Common myeloid progenitor, CD34-positive (primary cell): ENCODE results near the gene HDAC4.

ENCODE experiments used
- CTCF ChIA-PET: fragments of 350-600 bp; sonication (Branson Sonifier 250); formaldehyde crosslinking; loops from one replicate; lab custom pipeline; 2021; ENCODE audit warnings: antibody characterized with exemption; lab: Charles Lee
- POLR2A ChIA-PET: fragments of 350-600 bp; sonication (Branson Sonifier 250); formaldehyde crosslinking; loops from one replicate; lab custom pipeline; 2021; ENCODE audit warnings: antibody characterized with exemption; lab: Charles Lee
- DNase-seq, 3 donors: peaks; one replicate each; pipeline versions ENCODE4 v3.0.0 to v3.0.0-alpha.2; 2013
- H3K27ac ChIP-seq, 2 experiments: 1 replicate in 1 of 2; 2 replicates in 1 of 2; pipeline ENCODE4 v1.7.0; 2013; ENCODE audit warnings: inconsistent platforms in 2 of 2, low read length in 2 of 2, mild to moderate bottlenecking in 2 of 2, low read depth in 1 of 2, moderate library complexity in 1 of 2; ENCODE audit not compliant: severe bottlenecking in 2 of 2, insufficient read depth in 1 of 2, poor library complexity in 1 of 2
- H3K27me3 ChIP-seq, 5 experiments: replicated peaks in 2 of 5; 1 replicate in 3 of 5; 2 replicates in 2 of 5; pipeline versions ENCODE4 v1.6.1 to v1.7.0; 2013; ENCODE audit warnings: low read length in 4 of 5, mild to moderate bottlenecking in 2 of 5, moderate library complexity in 2 of 5, inconsistent platforms in 1 of 5; ENCODE audit not compliant: insufficient read depth in 5 of 5, control insufficient read depth in 4 of 5
- H3K36me3 ChIP-seq, 4 experiments: 1 replicate in 2 of 4; 2 replicates in 2 of 4; pipeline versions ENCODE4 v1.6.1 to v1.7.0; 2013; ENCODE audit warnings: low read length in 3 of 4, control low read depth in 1 of 4, mild to moderate bottlenecking in 1 of 4; ENCODE audit not compliant: control insufficient read depth in 4 of 4, insufficient read depth in 4 of 4
- H3K4me1 ChIP-seq, 4 experiments: 1 replicate in 3 of 4; 2 replicates in 1 of 4; pipeline versions ENCODE4 v1.6.1 to v1.7.1; 2013; ENCODE audit warnings: low read length in 3 of 4, mild to moderate bottlenecking in 3 of 4, control low read depth in 1 of 4, inconsistent platforms in 1 of 4, moderate library complexity in 1 of 4; ENCODE audit not compliant: control insufficient read depth in 4 of 4, insufficient read depth in 4 of 4; ENCODE audit errors: control extremely low read depth in 1 of 4
- H3K4me3 ChIP-seq, 7 experiments: 1 replicate in 4 of 7; 2 replicates in 3 of 7; pipeline versions ENCODE4 v1.5.1 to v1.7.0; 2013; ENCODE audit warnings: mild to moderate bottlenecking in 7 of 7, low read length in 6 of 7, moderate library complexity in 6 of 7, inconsistent platforms in 2 of 7, low read depth in 2 of 7, control low read depth in 1 of 7; ENCODE audit not compliant: insufficient read depth in 4 of 7, control insufficient read depth in 1 of 7; ENCODE audit errors: extremely low read depth in 1 of 7
- H3K9me3 ChIP-seq, 5 experiments: 1 replicate in 4 of 5; 2 replicates in 1 of 5; pipeline versions ENCODE4 v1.6.1 to v1.7.1; 2013; ENCODE audit warnings: low read length in 4 of 5, mild to moderate bottlenecking in 2 of 5, inconsistent platforms in 1 of 5, low read depth in 1 of 5, moderate library complexity in 1 of 5; ENCODE audit not compliant: control insufficient read depth in 4 of 5, insufficient read depth in 2 of 5; ENCODE audit errors: control extremely low read depth in 1 of 5
- WGBS: methylation state at CpG from one replicate; pipeline ENCODE4 v1.1.5; 2013; ENCODE audit not compliant: insufficient coverage; 5-methylcytosine and 5-hydroxymethylcytosine counted together

HDAC4 gene

DNA sequence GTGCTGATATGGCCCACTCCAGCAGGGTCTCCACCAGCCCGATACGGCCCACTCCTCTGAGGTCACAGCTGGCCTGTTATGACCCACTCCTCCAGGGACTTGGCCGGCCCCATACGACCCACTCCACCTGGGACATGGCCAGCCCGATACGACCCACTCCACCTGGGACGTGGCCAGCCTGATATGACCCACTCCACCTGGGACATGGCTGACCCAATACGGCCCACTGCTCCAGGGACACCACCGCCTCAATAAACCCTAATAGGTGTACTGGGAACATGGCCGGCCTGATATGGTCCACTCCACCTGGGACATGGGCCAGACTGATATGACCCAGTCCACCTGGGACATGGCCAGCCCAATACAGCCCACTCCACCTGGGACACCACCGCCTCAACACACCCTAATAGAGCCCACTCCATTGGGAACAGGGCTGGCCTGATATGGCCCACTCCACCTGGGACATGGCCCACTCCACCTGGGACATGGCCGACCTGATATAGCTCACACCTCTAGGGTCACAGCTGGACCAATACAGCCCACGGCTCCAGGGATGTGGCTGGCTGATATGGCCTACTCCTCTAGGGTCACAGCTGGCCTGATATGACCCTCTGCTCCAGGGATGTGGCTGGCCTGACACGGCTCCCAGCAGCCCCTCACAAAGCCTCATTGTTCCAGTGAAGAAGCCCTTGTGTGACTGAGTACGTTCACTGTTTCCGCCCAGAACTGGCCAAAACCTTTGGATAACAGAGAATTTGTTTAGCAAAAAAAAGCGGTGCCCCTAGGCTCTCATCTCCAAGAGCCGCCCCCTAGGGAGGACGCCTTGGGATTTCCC is 245.6 kb downstream of the HDAC4 start:
- no peaks in the 10 kb centered on the region for H3K27me3 ChIP-seq
- H3K4me1 ChIP-seq = peaks cover 0 to 2% (median 0%) of the 10 kb centered on the region in 4 experiments
- ChIA-PET CTCF (no interaction called here), POLR2A (no interaction called here)
- H3K9me3 ChIP-seq = no peaks in the 10 kb centered on the region
- no peak for DNase-seq
- peaks cover 3 to 37% (median 26%) of the 10 kb centered on the region in 4 experiments for H3K36me3 ChIP-seq
- H3K27ac ChIP-seq = no peak overlapping the region
- H3K4me3 ChIP-seq = no peak overlapping the region
- 83% methylated on average over 13 of the region's 19 CpGs for WGBS

GRCh38 chr2:239153806-239154591 is 246.8 kb downstream of the HDAC4 start:
- ChIA-PET POLR2A (no interaction called here), CTCF (no interaction called here)
- WGBS = 100% methylated on average over 9 of the region's 17 CpGs
- H3K9me3 ChIP-seq = no peaks in the 10 kb centered on the region
- H3K36me3 ChIP-seq = peaks cover 3 to 39% (median 27%) of the 10 kb centered on the region in 4 experiments
- H3K4me3 ChIP-seq = no peak overlapping the region
- no peak overlapping the region for H3K27ac ChIP-seq
- peaks cover 0 to 2% (median 0%) of the 10 kb centered on the region in 4 experiments for H3K4me1 ChIP-seq
- no peaks in the 10 kb centered on the region for H3K27me3 ChIP-seq
- no peak for DNase-seq

- Histone ChIP-seq H3K36me3 (peaks cover 3 to 44% (median 28%) of the 10 kb centered on the region in 4 experiments), H3K4me3 (no peak overlapping the region), H3K27me3 (no peaks in the 10 kb centered on the region), H3K4me1 (peaks cover 0 to 2% (median 0%) of the 10 kb centered on the region in 4 experiments), H3K9me3 (no peaks in the 10 kb centered on the region), H3K27ac (no peak overlapping the region)
- CTCF ChIA-PET = interaction anchor here (1.0 kb wide), 1 partner anchor 8 kb away, joined by 4 read pairs; no protein-coding TSS in a partner anchor
- DNase-seq = no peak
- 100% methylated on average over 5 of the region's 7 CpGs for WGBS
- POLR2A ChIA-PET = no interaction called here
These were observed 247.9 kb downstream of the HDAC4 start for GRCh38 chr2:239152916-239153305.

GRCh38 chr2:239152239-239152915 is 248.4 kb downstream of the HDAC4 start:
- H3K4me3 ChIP-seq = no peak overlapping the region
- peaks cover 0 to 2% (median 0%) of the 10 kb centered on the region in 4 experiments for H3K4me1 ChIP-seq
- H3K36me3 ChIP-seq = peaks cover 3 to 44% (median 28%) of the 10 kb centered on the region in 4 experiments
- 97% methylated on average over 7 of the region's 10 CpGs for WGBS
- DNase-seq = no peak
- H3K27ac ChIP-seq = no peak overlapping the region
- ChIA-PET POLR2A (no interaction called here), CTCF (interaction anchor here (1.0 kb wide), 1 partner anchor 8 kb away, joined by 4 read pairs; no protein-coding TSS in a partner anchor)
- no peaks in the 10 kb centered on the region for H3K27me3 ChIP-seq
- H3K9me3 ChIP-seq = no peaks in the 10 kb centered on the region

DNA sequence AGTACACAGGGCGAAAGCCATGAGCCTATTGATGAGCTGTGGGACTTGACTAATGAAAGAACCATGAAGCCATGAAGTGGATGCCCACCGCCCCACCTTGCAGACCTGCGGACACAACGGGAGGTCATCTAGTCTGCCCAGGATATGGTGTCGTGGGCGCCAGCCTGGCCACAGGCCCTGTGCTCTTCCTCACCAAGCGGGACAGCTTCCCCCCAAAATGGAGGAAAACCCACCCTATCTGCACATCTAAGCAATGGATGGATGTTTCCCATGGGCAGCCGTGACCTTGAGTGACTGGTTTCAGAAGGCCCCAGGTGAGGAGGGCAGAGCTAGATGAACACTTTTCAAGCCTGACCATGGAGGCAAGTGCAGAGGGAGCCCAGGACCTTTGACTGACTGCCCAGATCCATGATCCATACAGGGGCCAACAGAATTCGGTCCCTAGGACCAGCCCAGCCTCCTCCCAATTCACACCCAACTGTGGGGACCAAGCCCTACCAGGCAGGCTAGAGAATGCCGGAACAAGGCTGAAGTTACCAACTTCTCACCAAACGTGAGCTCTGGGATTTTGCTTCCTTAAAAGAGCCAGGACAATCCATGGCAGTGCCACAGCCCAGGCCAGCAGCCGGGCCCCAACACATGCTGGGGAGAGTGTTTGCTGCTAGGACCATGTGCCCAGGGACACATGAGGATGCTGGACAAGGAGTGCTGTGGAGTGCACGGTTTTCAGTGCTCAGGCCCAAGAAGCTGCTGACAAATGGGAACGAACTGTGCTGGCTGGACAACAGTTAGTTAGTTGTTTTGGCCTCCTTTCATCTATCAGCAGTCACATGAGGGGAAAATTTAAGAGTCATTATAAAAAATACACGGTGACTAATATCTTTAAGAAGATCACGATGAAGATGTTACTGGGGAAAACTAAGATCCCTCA is 249.4 kb downstream of the HDAC4 start:
- Histone ChIP-seq H3K27me3 (no peaks in the 10 kb centered on the region), H3K4me1 (peaks cover 0 to 2% (median 0%) of the 10 kb centered on the region in 4 experiments), H3K4me3 (no peak overlapping the region), H3K9me3 (no peaks in the 10 kb centered on the region), H3K27ac (no peak overlapping the region), H3K36me3 (peaks cover 3 to 41% (median 27%) of the 10 kb centered on the region in 4 experiments)
- ChIA-PET CTCF (no interaction called here), POLR2A (no interaction called here)
- DNase-seq = no peak
- WGBS = 99% methylated on average over 15 of the region's 16 CpGs
